Glutamatergic neuron (in vitro differentiated cells): ENCODE data around the gene PLEKHG5. TPM values are rescaled to one million over a fixed set of nuclear protein-coding genes. Genes with fewer than 3 reads are reported as not detected.

ENCODE experiments used
- DNase-seq: peaks from one replicate; pipeline ENCODE4 v3.0.0; 2022
- H3K27ac Mint-ChIP-seq: one replicate; pipeline ENCODE4 v1.8.0; 2020; ENCODE audit warnings: mild to moderate bottlenecking, mixed read lengths, inconsistent platforms; ENCODE audit not compliant: unreplicated experiment
- H3K27me3 Mint-ChIP-seq: one replicate; pipeline ENCODE4 v1.8.0; 2020; ENCODE audit warnings: mild to moderate bottlenecking, moderate library complexity, mixed read lengths, inconsistent platforms; ENCODE audit not compliant: unreplicated experiment
- H3K36me3 Mint-ChIP-seq: one replicate; pipeline ENCODE4 v1.8.0; 2020; ENCODE audit warnings: mild to moderate bottlenecking, mixed read lengths, inconsistent platforms; ENCODE audit not compliant: unreplicated experiment
- H3K4me1 Mint-ChIP-seq: one replicate; pipeline ENCODE4 v1.8.0; 2020; ENCODE audit warnings: mild to moderate bottlenecking, low read depth, mixed read lengths, inconsistent platforms; ENCODE audit not compliant: unreplicated experiment
- H3K4me3 Mint-ChIP-seq: one replicate; pipeline ENCODE4 v1.8.0; 2020; ENCODE audit warnings: mild to moderate bottlenecking, mixed read lengths, inconsistent platforms; ENCODE audit not compliant: unreplicated experiment
- H3K9me3 Mint-ChIP-seq: one replicate; pipeline ENCODE4 v1.8.0; 2020; ENCODE audit warnings: mild to moderate bottlenecking, moderate library complexity, mixed read lengths, inconsistent platforms; ENCODE audit not compliant: unreplicated experiment
- CTCF ChIP-seq: fragments of 200-600 bp; sonication (generic); IDR thresholded peaks from one replicate; pipeline ENCODE4 v1.5.0; 2021; ENCODE audit not compliant: partially characterized antibody, unreplicated experiment
- total RNA-seq: library from RNA; stranded (reverse); fragmentation: NEBNext Ultra II Directional; extraction: Animal tissue kit (Norgen Biotek cat#: 25700); gene quantifications from one replicate; pipeline ENCODE4 v1.2.1, GENCODE V29; 2021; ENCODE audit not compliant: unreplicated experiment

Gene PLEKHG5
- total RNA-seq, 1 donor from 2014 or later = 53.0 TPM

- H3K9me3 Mint-ChIP-seq = no peaks in the 10 kb centered on the region
- H3K4me3 Mint-ChIP-seq = peak overlapping the region; percentile 65
- H3K4me1 Mint-ChIP-seq = peaks cover 19% of the 10 kb centered on the region
- H3K27ac Mint-ChIP-seq = no peak overlapping the region
- DNase-seq = no peak
- peaks cover 4% of the 10 kb centered on the region for H3K27me3 Mint-ChIP-seq
- no peaks in the 10 kb centered on the region for H3K36me3 Mint-ChIP-seq
- TF ChIP-seq CTCF = no peak
Measured at GRCh38 chr1:6497867-6498575, 6.6 kb upstream of the PLEKHG5 start.

GRCh38 chr1:6497215-6497866 is 5.9 kb upstream of the PLEKHG5 start:
- Mint-ChIP-seq H3K27me3 (peaks cover 4% of the 10 kb centered on the region), H3K4me3 (peak overlapping the region; percentile 65), H3K4me1 (peaks cover 22% of the 10 kb centered on the region), H3K27ac (no peak overlapping the region), H3K9me3 (no peaks in the 10 kb centered on the region), H3K36me3 (no peaks in the 10 kb centered on the region)
- peak; percentile 67 for DNase-seq
- no peak for TF ChIP-seq CTCF

- H3K36me3 Mint-ChIP-seq = no peaks in the 10 kb centered on the region
- H3K4me3 Mint-ChIP-seq = peak overlapping the region; percentile 84
- no peak for DNase-seq
- peaks cover 22% of the 10 kb centered on the region for H3K4me1 Mint-ChIP-seq
- no peak overlapping the region for H3K27ac Mint-ChIP-seq
- H3K27me3 Mint-ChIP-seq = peaks cover 4% of the 10 kb centered on the region
- TF ChIP-seq CTCF = no peak
- no peaks in the 10 kb centered on the region for H3K9me3 Mint-ChIP-seq
Measured at GRCh38 chr1:6496890-6497214, 5.4 kb upstream of the PLEKHG5 start.

GRCh38 chr1:6496365-6496721 is 4.9 kb upstream of the PLEKHG5 start:
- Mint-ChIP-seq H3K27me3 (peaks cover 2% of the 10 kb centered on the region), H3K36me3 (no peaks in the 10 kb centered on the region), H3K9me3 (no peaks in the 10 kb centered on the region), H3K4me3 (peak overlapping the region; percentile 84), H3K4me1 (peaks cover 23% of the 10 kb centered on the region), H3K27ac (no peak overlapping the region)
- TF ChIP-seq CTCF = no peak
- DNase-seq = no peak
